ENCODE measurements around the gene PPBP. TPM values are rescaled to one million over a fixed set of nuclear protein-coding genes. Genes with fewer than 3 reads are reported as not detected.

PPBP gene, protein sequence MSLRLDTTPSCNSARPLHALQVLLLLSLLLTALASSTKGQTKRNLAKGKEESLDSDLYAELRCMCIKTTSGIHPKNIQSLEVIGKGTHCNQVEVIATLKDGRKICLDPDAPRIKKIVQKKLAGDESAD
- 0.21 TPM in 1 of 5 replicates, not detected in the others for total RNA-seq (2022; extraction: Qiagen RNA extraction)

DNA sequence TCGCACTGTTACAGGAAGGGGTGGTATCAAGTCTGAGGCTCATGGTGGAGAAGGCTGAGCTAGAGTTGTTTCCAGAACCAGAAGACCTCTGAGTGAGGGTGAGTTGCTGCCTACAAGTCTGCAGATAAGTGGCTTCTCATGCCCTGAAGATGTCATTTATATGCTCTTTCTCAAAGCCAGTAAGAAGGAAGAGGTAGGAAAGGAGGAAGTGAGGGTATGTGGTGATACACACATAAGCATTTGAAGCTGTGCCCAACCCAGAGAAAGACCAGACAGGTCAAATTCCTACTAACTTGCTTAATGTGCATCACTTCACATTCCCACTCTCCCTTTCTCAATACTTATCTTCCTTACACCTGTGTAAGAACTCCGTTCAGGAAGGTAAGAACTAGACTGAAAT lies at the start of gene PPBP:
PPBP (minus strand) TSS at position 130 of the 400 bp plus-strand sequence; CDS start at position 43, 87 bp downstream.

DNA sequence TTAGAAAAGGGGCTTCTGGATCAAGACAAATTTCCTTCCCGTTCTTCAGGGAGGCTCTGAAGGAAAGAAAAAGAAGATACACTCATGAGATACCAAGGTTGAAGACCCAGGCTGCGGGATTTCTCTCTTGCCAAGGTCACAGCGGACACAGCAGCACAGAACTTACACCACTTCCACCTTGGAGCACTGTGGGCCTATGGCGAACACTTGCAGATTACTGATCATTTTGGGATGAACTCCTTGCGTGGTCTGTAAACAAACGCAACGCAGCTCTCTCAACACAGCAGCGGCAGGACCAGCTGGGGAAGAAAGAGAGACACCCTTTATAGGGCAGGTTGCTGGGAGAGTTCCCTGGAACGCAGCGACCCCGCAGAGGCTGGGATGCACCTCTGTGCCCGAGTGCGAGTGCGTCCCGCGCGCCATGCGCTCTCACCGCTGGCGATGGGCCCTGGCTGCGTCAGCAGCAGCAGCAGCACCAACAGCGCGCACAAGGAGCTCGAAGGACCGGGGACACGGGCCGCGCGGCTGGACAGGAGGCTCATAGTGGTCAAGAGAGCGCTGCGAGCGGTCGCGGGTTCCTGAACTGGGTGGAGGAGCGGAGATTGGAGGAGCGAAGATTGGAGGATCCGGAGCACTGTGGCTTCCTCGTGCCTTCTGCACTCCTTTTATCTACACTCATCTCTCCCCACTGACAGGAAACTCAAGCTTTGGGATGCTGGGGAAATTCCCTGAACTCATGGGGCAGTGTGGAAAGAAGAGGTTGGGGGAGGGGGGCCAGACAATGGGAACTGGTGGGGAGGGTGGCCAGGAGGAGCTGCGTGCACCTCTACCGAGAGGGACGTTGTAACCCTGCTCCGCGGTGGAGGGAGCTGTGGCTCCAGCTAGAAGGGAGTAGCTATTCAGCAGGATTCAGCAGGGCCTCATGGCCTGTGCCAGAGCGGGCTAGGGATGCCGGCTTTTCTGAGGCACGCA lies 10.3 kb upstream of the PPBP start, which contains the start of gene CXCL5:
CXCL5 (minus strand) TSS at position 638 of the 972 bp plus-strand sequence; CDS start at position 542, 96 bp downstream.

Other genes starting within 250 kb of the PPBP start
- 5.2 to 15.3 TPM (median 9.0 TPM) in 5 replicates for gene CXCL8, start 247.6 kb downstream of the PPBP start, total RNA-seq (2022; extraction: Qiagen RNA extraction)
- not detected in 5 replicates for gene CXCL6, start 151.5 kb downstream of the PPBP start, total RNA-seq (2022; extraction: Qiagen RNA extraction)
- not detected in 5 replicates for gene PF4V1, start 134.9 kb downstream of the PPBP start, total RNA-seq (2022; extraction: Qiagen RNA extraction)
- 6.0 to 8.7 TPM (median 7.9 TPM) in 5 replicates for gene CXCL1, start 118.8 kb downstream of the PPBP start, total RNA-seq (2022; extraction: Qiagen RNA extraction)
- 0.72 to 1.2 TPM (median 1.1 TPM) in 5 replicates for gene PF4, start 6.2 kb downstream of the PPBP start, total RNA-seq (2022; extraction: Qiagen RNA extraction)
- 31.9 to 38.4 TPM (median 35.3 TPM) in 5 replicates for gene CXCL5, start 10.5 kb upstream of the PPBP start, total RNA-seq (2022; extraction: Qiagen RNA extraction)
- 2.8 to 4.8 TPM (median 4.3 TPM) in 5 replicates for gene CXCL3, start 50.5 kb upstream of the PPBP start, total RNA-seq (2022; extraction: Qiagen RNA extraction)
- 10.9 to 15.4 TPM (median 15.0 TPM) in 5 replicates for gene CXCL2, start 111.0 kb upstream of the PPBP start, total RNA-seq (2022; extraction: Qiagen RNA extraction)
- gene MTHFD2L, start 169.9 kb upstream of the PPBP start, total RNA-seq (2022; extraction: Qiagen RNA extraction), result 8.6 to 10.0 TPM (median 9.2 TPM) in 5 replicates